Activated gamma-delta T cell treated with anti-CD3 and anti-CD28 coated beads, Interleukin-2, amount 50 U/mL, for 16 hours (primary cell): ENCODE data around the gene ACTG1.

Source experiments
- DNase-seq: peaks from one replicate; pipeline ENCODE4 v3.0.0-alpha.2; 2020; ENCODE audit warnings: low read depth

The ACTG1 gene

DNA sequence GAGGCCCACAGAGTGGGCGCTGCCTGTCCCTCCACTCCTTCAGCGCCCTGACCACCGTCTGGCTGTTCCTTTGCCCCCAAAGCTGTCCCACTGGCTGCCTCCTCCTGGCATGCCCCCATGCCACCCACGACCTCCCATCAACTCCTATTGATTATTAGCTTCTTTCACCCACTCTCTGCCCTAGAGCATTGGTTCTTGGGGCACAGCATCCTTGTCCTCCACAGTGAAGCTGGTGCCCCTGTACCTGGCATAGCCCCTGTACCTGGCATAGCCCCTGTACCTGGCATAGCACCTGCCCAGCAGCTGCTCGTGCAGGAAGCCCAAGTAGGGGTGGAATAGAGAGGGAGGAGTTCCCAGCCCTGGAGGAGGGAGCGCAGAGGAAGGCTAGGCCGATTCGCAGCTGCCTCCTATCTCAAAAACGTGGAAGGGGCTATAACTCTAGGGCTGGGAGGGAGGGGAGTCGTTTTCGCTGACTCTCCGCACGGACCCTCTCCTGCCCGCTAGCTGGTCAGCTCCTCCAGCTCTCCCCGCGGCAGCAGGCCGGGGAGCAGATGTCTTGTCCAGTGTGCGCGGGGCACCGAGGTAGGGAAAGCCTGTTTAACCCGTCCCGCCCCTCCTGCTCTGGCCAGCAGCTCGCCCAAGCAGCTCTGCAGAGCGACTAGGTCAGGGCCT lies 5.7 kb upstream of the ACTG1 start:
- no peak for DNase-seq

DNA sequence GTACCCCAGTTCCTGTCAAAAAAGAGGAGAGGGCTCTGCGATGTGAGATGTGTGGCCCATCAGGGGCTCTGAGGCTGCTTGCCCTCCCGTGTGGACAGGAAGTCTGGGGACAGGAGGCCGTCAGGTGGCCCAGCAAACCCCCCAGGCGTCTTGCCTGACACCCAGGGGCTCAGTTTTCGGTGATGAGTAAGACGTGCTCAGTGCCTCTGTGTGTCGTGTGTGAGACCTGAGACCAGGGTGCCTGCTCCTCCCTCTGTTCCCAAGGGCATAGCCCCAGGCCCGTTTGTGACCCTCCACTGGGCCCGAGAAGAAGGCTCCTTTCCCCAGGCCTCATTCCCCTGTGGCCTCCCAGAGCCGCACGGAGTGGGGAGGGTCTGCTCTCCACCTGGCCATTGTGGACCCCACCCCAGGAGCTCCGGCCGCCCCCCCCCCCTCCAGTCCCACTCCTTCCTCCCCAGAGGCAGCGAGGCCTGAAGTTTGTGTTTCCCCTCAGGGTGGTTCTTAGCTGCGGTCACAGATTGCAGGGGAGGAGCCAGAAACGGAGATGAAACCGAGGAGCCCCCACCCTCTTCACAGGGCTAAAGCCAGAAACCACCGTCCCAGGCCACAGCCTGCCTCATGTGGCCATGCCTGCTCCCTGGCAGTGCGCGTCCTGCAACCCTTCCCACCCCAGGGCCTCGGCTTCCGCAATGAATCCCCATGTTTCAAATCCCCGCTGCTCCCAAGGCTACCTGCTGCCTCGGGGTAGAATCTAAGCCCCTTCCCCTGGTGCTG lies 4.9 kb upstream of the ACTG1 start:
- DNase-seq = no peak

GRCh38 chr17:81517009-81517338 lies 4.4 kb upstream of the ACTG1 start:
- no peak for DNase-seq

DNA sequence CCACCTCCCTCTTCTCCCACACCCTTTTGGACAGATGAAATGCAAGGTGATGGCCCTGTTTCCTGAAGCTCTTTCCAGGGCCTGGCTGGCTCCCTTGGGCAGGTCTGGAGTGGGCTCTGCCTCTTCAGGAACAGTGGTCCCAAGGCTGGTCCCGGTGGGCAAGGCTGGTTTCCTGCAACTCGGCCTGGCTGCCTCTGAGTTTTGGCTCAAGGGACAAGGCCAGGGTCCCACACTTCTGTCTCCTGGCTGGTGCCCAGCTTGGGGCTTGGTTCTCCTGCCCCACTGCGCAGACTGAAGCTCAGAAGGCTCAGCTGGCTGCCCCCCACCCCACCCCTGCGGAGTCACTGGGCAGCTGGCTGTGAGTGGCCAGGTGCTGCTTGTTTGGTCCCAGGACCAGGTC lies 3.8 kb upstream of the ACTG1 start:
- no peak for DNase-seq

- DNase-seq = no peak
Measured at GRCh38 chr17:81515530-81516041, 3.0 kb upstream of the ACTG1 start.

- peak; percentile 47 for DNase-seq
Measured at GRCh38 chr17:81514739-81515529, 2.3 kb upstream of the ACTG1 start.

- DNase-seq = no peak
Measured at GRCh38 chr17:81514489-81514738, 1.8 kb upstream of the ACTG1 start.

GRCh38 chr17:81513753-81514488 lies 1.3 kb upstream of the ACTG1 start:
- DNase-seq = no peak

- peak; percentile 47 for DNase-seq
Measured at GRCh38 chr17:81513372-81513752, 763 bp upstream of the ACTG1 start.

DNA sequence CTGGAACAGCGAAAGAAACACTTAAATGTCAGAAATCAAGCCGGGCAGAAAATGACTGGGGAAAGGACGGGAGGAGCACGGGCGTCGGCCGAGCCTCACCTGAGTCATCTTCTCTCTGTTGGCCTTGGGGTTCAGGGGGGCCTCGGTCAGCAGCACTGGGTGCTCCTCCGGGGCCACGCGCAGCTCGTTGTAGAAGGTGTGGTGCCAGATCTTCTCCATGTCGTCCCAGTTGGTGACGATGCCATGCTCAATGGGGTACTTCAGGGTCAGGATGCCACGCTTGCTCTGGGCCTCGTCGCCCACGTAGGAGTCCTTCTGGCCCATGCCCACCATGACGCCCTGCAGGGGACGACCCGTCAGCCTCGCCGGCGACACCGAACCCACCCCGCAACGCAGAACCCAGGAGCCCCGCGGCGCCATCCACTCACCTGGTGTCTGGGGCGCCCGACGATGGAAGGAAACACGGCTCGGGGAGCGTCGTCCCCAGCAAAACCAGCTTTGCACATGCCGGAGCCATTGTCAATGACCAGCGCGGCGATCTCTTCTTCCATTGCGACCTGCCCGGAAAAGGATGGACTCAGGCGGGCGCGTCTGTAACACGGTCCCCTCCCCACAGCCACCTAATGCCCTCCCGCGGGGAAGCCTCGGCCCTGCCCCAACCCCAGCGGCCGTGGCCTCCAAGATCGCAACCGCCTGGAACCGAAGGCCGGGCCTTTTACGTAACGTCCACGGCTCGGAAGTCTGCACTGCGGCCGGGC lies 616 bp downstream of the ACTG1 start:
- DNase-seq = no peak

- DNase-seq = no peak
Measured at GRCh38 chr17:81511554-81511803, 1.1 kb downstream of the ACTG1 start.

DNA sequence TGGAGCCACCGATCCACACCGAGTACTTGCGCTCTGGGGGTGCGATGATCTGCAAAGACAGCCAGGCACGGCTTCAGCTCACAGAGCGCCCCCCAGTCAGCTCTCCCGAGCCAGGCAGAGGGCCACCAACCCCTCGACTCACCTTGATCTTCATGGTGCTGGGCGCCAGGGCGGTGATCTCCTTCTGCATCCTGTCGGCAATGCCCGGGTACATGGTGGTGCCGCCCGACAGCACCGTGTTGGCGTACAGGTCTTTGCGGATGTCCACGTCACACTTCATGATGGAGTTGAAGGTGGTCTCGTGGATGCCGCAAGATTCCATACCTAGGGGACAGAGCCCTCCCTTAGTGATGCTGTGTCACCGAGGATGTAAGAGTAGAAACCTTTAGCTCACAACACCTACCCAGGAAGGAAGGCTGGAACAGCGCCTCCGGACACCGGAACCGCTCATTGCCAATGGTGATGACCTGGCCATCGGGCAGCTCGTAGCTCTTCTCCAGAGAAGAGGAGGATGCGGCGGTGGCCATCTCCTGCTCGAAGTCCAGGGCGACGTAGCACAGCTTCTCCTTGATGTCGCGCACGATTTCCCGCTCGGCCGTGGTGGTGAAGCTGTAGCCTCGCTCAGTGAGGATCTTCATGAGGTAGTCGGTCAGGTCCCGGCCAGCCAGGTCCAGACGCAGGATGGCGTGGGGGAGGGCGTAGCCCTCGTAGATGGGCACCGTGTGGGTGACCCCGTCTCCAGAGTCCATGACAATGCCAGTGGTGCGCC lies 1.6 kb downstream of the ACTG1 start:
- DNase-seq = no peak

- DNase-seq = no peak
Measured at GRCh38 chr17:81509972-81510784, 2.4 kb downstream of the ACTG1 start.

DNA sequence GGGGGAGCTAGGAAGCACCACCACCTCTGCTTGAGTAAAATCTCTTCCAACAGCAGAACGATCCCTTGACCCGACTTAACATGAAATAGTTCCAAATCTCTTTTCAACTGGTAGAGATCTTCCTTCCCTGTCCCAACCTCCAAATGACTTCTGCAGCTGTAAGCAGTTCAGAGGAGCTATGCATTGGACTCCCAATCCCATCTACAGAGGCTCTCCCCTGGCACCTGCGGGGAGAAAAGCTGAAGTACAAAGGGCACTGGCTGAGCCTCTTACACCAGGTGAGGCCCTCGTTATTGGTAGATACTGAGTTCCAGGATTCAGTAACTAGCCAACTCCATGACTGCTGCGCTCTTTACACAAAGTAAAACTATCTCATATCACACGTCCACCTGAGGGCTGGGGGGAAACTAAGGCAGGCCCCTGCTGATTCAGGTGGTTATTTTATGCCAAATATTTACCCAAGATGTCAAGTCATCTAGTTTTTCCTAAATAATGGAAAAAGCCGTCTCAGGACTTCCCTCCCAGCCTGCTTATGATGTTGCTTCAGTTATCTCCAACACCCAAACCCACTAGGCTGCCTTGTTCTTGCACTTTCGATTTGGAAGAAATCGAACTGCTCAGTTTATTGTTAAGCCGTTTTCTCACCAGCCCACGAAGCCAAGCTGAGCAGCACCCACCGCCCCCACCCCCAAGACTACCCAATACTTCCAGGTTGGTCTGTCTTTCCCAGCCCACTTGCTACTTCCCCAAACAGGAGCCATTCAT lies 3.2 kb downstream of the ACTG1 start:
- DNase-seq = no peak

DNA sequence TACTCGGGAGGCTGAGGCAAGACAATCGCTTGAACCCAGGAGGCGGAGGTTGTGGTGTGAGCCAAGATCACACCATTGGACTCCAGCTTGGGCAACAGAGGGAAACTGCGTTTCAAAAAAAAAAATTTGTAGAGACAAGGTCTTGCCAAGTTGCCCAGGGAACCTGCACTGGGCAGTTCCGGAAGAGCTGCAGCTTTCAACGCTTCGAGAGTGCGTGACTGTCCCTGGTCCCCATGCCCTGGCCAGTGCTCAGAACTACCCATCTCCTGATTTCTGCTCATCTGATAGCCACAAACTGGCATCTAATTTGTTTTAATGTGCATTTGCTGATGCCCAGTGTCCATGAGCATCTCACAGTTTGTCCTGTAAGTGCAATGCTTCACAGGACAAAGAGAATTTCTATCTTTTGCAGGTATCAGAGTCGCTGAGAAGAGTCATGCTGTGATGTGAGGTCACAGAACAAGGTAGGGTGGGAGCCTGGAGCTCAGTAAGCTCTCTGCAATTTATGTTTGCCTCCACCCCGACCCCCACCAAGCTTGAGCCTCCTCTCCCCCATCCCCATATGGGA lies 3.9 kb downstream of the ACTG1 start:
- no peak for DNase-seq

DNA sequence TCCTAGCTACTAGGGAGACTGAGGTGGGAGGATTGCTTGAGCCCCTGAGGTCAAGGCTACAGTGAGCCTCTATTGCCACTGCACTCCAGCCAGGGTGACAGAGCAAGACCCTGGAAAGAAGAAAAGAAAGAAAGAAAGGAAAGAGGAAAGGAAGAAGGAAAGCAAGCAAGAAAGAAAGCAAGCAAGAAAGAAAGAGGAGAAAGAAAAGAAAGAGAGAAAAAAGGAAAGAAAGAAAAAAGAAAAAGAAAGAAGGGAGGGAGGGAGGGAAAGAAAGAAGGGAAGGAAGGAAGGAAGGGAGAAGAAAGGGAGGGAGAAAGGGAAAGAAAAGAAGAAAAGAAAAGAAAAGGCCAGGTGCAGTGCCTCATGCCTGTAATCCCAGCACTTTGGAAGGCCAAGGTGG lies 9.0 kb downstream of the ACTG1 start:
- no peak for DNase-seq

DNA sequence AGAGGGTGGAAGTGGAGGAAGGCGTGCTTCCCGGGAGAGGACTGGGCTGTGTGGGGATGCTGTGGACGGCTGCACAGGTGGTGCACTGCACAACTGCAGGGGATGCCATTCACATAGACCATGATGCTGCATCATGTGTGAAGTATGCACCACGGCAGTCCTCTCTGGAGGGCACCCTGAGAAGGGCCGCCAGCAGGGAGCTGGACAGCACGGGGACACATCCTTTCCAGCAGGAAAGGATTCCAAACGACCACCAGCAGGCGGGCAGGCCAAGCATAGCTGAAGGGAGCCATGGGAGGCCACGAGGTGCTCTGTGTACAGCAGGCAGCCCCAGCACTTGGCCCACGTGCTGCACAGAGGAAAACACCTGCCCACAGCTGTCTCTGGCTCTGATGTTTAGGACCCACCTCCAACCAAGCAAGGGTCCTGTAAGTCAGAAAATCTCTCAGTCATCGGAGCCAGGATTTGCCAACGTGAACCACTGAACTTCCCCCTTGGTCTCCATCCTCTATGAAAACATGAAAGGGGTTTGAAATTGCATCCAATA lies 10.1 kb downstream of the ACTG1 start:
- DNase-seq = no peak

GRCh38 chr17:81500047-81500446 lies 12.6 kb downstream of the ACTG1 start:
- no peak for DNase-seq

DNA sequence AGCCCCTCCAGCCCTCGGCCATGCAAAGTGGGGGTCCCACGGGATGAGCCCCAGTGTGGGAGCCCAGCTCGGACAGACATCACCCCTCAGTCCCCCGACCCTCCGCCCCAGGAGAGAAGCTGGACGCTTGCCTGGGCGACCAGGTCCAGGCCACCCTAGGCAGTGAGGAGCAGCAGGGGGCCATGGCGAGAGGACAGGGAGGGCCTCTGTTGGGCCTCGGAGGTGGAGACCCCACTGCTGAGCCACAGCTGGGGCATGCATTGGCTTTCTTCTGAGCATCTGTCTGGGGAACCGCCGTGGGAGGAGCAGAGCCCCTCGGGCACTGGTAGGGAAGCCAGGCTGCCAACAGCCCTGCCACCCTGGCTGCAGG lies 13.0 kb downstream of the ACTG1 start:
- DNase-seq = no peak
